HG02884 (cell line): ENCODE results near the gene ADAMTS2.
"Not testable (repeated sequence)": the region's sequence is repeated elsewhere in the genome, so short reads cannot be mapped to it uniquely, and the experiment has no call there.

Experiments
- ATAC-seq: cut with Tn5 transposase; IDR thresholded peaks from one replicate; pipeline ENCODE4 v1.9.1; 2021; ENCODE audit warnings: mild to moderate bottlenecking, moderate library complexity; ENCODE audit not compliant: unreplicated experiment

Gene ADAMTS2

GRCh38 chr5:179327021-179327735 is 18.1 kb downstream of the ADAMTS2 start:
- no peak for ATAC-seq

GRCh38 chr5:179326122-179326927 is 18.9 kb downstream of the ADAMTS2 start:
- ATAC-seq: no peak

GRCh38 chr5:179325296-179326031 is 19.8 kb downstream of the ADAMTS2 start:
- ATAC-seq: no peak

GRCh38 chr5:179324760-179325295 is 20.4 kb downstream of the ADAMTS2 start:
- no peak for ATAC-seq

GRCh38 chr5:179324316-179324715 is 20.9 kb downstream of the ADAMTS2 start:
- ATAC-seq: not testable (repeated sequence)

GRCh38 chr5:179323026-179323870 is 22.0 kb downstream of the ADAMTS2 start:
- no peak for ATAC-seq

GRCh38 chr5:179322071-179323025 is 22.9 kb downstream of the ADAMTS2 start:
- no peak for ATAC-seq

GRCh38 chr5:179321206-179321987 is 23.9 kb downstream of the ADAMTS2 start:
- no peak for ATAC-seq

- ATAC-seq: no peak
Observed at GRCh38 chr5:179319741-179320281, 25.4 kb downstream of the ADAMTS2 start.

- ATAC-seq: no peak
Observed at GRCh38 chr5:179319123-179319522, 26.1 kb downstream of the ADAMTS2 start.

GRCh38 chr5:179318221-179318955 is 26.9 kb downstream of the ADAMTS2 start:
- ATAC-seq: no peak

- no peak for ATAC-seq
Observed at GRCh38 chr5:179317411-179318220, 27.6 kb downstream of the ADAMTS2 start.

GRCh38 chr5:179316982-179317381 is 28.3 kb downstream of the ADAMTS2 start:
- no peak for ATAC-seq

- ATAC-seq: no peak
Observed at GRCh38 chr5:179316111-179316551, 29.1 kb downstream of the ADAMTS2 start.

GRCh38 chr5:179315356-179315890 is 29.8 kb downstream of the ADAMTS2 start:
- no peak for ATAC-seq

GRCh38 chr5:179314606-179315355 is 30.5 kb downstream of the ADAMTS2 start:
- no peak for ATAC-seq
